PFSK-1 (cell line): Measurements from ENCODE around the gene SMYD5.

Experiments
- FOXP2 ChIP-seq: optimal IDR thresholded peaks from 2 replicates; pipeline ENCODE3; 2011; ENCODE audit warnings: borderline replicate concordance, control low read depth, inconsistent platforms; ENCODE audit not compliant: insufficient read depth; ENCODE audit errors: extremely low read length, extremely low read depth
- POLR2AphosphoS5 ChIP-seq: IDR thresholded peaks from 2 replicates; pipeline ENCODE4 v1.6.1; 2012; ENCODE audit warnings: low read depth, mild to moderate bottlenecking, control low read depth, low read length, moderate library complexity
- SIN3A ChIP-seq: IDR thresholded peaks from 2 replicates; pipeline ENCODE4 v1.6.1; 2012; ENCODE audit warnings: mild to moderate bottlenecking, low read length, moderate library complexity, borderline replicate concordance; ENCODE audit not compliant: insufficient read depth
- TAF1 ChIP-seq: IDR thresholded peaks from 2 replicates; pipeline ENCODE4 v1.6.1; 2012; ENCODE audit warnings: low read length, control low read depth, borderline replicate concordance; ENCODE audit not compliant: insufficient read depth
- TF ChIP-seq, protein P1 (sequence below), 2 experiments: IDR thresholded peaks; 2 replicates each; pipeline versions ENCODE4 v1.6.1 to v1.8.0; 2011 to 2012; ENCODE audit warnings: low read depth in 2 of 2, low read length in 2 of 2, control low read depth in 1 of 2, inconsistent platforms in 1 of 2, mild to moderate bottlenecking in 1 of 2, moderate library complexity in 1 of 2; ENCODE audit not compliant: insufficient read depth in 1 of 2

The SMYD5 gene

DNA sequence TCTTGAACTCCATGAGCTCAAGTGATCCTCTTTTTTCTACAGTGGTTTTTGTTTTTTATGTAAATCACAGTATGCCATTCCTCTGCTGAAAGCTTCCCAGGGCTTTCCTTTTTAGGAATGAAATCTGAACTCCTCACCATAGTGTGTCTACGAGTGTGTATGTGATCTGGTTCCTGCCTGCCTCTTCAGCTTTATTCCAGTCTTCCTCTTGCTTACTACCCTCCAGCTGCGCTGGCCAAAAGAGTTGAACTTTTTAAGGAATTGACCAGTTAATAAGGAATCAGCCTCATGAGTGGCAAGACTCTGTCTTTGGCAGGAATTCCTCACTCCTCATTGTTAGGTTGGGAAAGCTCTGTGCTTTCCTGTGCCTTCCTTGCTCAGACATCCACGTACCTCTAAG lies 24.1 kb downstream of the SMYD5 start:
- TF ChIP-seq FOXP2, result no peak
- no peak for TF ChIP-seq TAF1
- TF ChIP-seq, protein P1, sequence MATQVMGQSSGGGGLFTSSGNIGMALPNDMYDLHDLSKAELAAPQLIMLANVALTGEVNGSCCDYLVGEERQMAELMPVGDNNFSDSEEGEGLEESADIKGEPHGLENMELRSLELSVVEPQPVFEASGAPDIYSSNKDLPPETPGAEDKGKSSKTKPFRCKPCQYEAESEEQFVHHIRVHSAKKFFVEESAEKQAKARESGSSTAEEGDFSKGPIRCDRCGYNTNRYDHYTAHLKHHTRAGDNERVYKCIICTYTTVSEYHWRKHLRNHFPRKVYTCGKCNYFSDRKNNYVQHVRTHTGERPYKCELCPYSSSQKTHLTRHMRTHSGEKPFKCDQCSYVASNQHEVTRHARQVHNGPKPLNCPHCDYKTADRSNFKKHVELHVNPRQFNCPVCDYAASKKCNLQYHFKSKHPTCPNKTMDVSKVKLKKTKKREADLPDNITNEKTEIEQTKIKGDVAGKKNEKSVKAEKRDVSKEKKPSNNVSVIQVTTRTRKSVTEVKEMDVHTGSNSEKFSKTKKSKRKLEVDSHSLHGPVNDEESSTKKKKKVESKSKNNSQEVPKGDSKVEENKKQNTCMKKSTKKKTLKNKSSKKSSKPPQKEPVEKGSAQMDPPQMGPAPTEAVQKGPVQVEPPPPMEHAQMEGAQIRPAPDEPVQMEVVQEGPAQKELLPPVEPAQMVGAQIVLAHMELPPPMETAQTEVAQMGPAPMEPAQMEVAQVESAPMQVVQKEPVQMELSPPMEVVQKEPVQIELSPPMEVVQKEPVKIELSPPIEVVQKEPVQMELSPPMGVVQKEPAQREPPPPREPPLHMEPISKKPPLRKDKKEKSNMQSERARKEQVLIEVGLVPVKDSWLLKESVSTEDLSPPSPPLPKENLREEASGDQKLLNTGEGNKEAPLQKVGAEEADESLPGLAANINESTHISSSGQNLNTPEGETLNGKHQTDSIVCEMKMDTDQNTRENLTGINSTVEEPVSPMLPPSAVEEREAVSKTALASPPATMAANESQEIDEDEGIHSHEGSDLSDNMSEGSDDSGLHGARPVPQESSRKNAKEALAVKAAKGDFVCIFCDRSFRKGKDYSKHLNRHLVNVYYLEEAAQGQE (IDR thresholded peaks at IDR 0.05; ENCODE audit: insufficient read depth in 1 of 2, low read depth in 2 of 2, low read length in 2 of 2), result no peak
- no peak for TF ChIP-seq SIN3A
- TF ChIP-seq POLR2AphosphoS5, result no peak

DNA sequence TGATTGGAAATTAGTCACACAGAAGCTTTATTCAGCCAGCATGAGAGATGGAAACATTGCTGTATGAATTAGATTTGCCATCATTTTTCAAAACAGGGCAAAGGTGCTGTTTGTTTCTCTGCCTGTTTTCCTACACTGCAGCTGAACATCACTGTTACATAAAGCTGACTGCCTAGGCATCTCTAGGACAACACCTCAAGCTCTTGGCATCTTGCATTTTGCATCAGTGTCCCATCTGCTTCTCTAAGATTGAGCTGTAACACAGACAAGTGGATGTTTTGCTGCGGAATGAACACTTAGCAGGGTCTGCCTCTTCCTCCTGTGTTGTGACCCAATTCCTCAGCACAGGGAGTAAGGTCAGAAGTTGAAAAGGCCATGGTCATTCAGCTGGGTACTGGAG lies 24.9 kb downstream of the SMYD5 start:
- TF ChIP-seq, protein P1 (IDR thresholded peaks at IDR 0.05; ENCODE audit: insufficient read depth in 1 of 2, low read depth in 2 of 2, low read length in 2 of 2), result no peak
- no peak for TF ChIP-seq POLR2AphosphoS5
- no peak for TF ChIP-seq FOXP2
- TF ChIP-seq SIN3A, result no peak
- TF ChIP-seq TAF1, result no peak

DNA sequence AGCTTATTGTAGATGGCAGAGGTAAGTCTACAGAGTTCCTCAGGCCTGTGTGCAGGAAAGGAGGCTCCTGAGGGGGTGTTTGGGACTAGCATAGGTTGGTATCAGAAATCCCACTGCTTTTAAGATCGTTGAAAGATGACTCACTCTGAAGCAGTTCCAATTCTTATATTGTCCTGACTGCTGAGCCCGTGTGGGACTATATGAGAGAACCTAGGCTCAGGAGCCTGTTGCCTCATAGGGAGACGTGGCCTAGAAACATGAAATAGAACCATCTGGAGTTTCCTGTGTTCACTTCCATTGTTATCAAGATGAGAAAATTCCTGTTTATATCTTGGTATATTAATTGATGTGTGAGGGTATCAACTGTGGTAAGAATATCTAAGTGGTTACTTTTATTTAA lies 25.7 kb downstream of the SMYD5 start:
- TF ChIP-seq TAF1, result no peak
- TF ChIP-seq POLR2AphosphoS5, result no peak
- TF ChIP-seq FOXP2, result no peak
- TF ChIP-seq, protein P1 (IDR thresholded peaks at IDR 0.05; ENCODE audit: insufficient read depth in 1 of 2, low read depth in 2 of 2, low read length in 2 of 2), result no peak
- TF ChIP-seq SIN3A, result no peak

DNA sequence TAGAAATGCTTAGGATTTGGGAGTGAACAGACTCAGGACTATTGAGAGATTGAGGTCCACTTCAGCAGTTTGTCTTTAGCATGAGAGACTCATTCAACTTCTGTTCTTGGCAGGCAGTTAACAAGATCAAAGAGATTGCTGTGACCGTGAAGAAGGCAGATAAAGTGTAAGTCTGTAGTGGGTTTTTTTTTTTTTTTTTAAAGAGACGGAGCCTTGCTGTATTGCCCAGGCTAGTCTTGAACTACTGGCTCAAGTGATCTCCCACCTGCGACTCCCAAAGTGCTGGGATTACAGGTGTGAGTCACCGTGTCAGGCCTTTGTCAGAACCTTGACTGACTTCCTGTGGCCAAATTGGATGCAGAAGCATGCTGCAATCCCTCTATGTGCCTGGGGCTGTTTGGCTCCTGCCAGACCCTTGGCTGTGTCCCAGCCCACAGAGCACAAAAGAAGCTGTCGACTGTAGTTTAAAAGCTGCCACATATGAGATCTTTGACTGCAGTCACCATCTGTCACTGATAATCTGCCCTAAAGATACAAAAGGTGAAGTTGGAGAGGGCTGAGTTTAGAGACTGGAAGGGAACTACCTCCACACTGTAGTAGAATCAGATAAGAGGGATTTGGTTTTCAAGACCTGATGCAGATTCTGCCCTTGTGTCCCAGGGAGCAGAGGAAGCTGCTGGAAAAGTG lies 30.0 kb downstream of the SMYD5 start:
- no peak for TF ChIP-seq TAF1

DNA sequence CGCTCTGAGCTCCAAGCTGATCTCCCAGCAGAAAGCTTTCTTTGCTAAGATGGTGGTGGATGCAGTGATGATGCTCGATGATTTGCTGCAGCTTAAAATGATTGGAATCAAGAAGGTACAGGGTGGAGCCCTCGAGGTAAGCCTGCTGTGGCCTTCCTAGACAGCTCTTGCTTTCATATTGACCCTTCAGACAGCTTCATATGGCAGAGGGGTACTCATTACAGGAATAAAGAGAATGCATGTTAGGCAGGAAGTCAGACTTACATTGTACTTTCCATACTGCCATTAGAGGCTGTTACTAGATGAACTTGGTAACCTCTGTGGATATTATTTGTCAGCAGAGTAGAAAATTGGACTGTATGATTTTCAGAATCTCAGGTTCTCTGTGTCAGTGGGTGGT lies 30.5 kb downstream of the SMYD5 start:
- TF ChIP-seq SIN3A (no peak), TAF1 (no peak), POLR2AphosphoS5 (no peak), FOXP2 (no peak)
- TF ChIP-seq, protein P1 (IDR thresholded peaks at IDR 0.05; ENCODE audit: insufficient read depth in 1 of 2, low read depth in 2 of 2, low read length in 2 of 2), result no peak
